H1 (cell line): ENCODE measurements around the gene KBTBD2. TPM values are rescaled to one million over a fixed set of nuclear protein-coding genes. Genes with fewer than 3 reads are reported as not detected.

Experiments
- CREB1 ChIP-seq: IDR thresholded peaks from 2 replicates; pipeline ENCODE4 v1.6.1; 2012; ENCODE audit warnings: inconsistent platforms
- GABPA ChIP-seq: IDR thresholded peaks from 2 replicates; pipeline ENCODE4 v1.6.1; 2011; ENCODE audit warnings: mild to moderate bottlenecking, low read length, moderate library complexity, borderline replicate concordance; ENCODE audit not compliant: insufficient read depth
- RAD21 ChIP-seq, 2 experiments: IDR thresholded peaks in 1 of 2; conservative IDR thresholded peaks in 1 of 2; 2 replicates each; pipeline ENCODE4 v1.6.1; 2011; ENCODE audit warnings: low read depth in 2 of 2, low read length in 2 of 2, improper control_type of control experiment in 1 of 2, inconsistent platforms in 1 of 2, mild to moderate bottlenecking in 1 of 2, moderate library complexity in 1 of 2
- TBP ChIP-seq: IDR thresholded peaks from 2 replicates; pipeline ENCODE4 v1.6.1; 2011; ENCODE audit warnings: low read depth, low read length, improper control_type of control experiment
- polyA plus RNA-seq, 7 experiments: library from polyadenylated mRNA; depleted of rRNA in 3 of 7; stranded (reverse) in 5 of 7; unstranded in 2 of 7; fragments of >200 nt in 5 of 7; fragments of 200-250 nt in 2 of 7; gene quantifications; 1 replicate in 5 of 7; 2 replicates in 1 of 7; 4 replicates in 1 of 7; pipeline versions ENCODE4 v1.2.1 to v1.2.3, GENCODE V29; 2011 to 2013; ENCODE audit warnings: missing spikeins in 2 of 7, mixed read lengths in 2 of 7
- total RNA-seq: library from RNA; stranded (reverse); fragmentation: NEBNext Ultra II Directional; extraction: Animal tissue kit (Norgen Biotek cat#: 25700); gene quantifications from 2 replicates; pipeline ENCODE4 v1.2.1, GENCODE V29; 2021
- TF ChIP-seq, protein P1 (sequence below): fragments of 300-600 bp; sonication (generic); IDR thresholded peaks from 2 replicates; pipeline ENCODE4 v1.7.1; 2012; ENCODE audit warnings: low read length, moderate library complexity, mild to moderate bottlenecking, inconsistent platforms; ENCODE audit not compliant: insufficient replicate concordance

KBTBD2 gene
- total and polyA plus RNA-seq, 2 of the 8 experiments (the other 6 are each of a cell fraction or from before 2014, with no cell fraction given): 13.1 to 25.7 TPM

DNA sequence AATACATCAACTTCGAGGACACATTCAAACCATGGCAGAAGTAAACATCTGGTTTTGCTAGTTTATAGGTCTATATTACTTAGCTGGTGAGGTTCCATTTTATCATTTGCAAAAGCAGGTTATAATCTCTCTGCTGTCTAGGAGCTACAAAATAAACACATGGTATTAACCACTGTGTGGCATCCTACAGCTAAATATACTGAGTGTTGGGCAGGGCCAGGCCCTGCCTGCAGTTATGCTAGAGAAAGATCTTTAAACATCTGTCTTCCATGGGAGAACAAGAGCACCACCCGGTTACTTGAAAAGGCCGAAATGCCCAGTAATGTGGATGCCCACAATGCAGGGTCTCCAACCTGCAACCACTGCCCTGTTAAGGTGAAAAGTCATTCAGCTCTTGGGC, 45.1 kb upstream of the KBTBD2 start (continued):
- TF ChIP-seq, protein P1, sequence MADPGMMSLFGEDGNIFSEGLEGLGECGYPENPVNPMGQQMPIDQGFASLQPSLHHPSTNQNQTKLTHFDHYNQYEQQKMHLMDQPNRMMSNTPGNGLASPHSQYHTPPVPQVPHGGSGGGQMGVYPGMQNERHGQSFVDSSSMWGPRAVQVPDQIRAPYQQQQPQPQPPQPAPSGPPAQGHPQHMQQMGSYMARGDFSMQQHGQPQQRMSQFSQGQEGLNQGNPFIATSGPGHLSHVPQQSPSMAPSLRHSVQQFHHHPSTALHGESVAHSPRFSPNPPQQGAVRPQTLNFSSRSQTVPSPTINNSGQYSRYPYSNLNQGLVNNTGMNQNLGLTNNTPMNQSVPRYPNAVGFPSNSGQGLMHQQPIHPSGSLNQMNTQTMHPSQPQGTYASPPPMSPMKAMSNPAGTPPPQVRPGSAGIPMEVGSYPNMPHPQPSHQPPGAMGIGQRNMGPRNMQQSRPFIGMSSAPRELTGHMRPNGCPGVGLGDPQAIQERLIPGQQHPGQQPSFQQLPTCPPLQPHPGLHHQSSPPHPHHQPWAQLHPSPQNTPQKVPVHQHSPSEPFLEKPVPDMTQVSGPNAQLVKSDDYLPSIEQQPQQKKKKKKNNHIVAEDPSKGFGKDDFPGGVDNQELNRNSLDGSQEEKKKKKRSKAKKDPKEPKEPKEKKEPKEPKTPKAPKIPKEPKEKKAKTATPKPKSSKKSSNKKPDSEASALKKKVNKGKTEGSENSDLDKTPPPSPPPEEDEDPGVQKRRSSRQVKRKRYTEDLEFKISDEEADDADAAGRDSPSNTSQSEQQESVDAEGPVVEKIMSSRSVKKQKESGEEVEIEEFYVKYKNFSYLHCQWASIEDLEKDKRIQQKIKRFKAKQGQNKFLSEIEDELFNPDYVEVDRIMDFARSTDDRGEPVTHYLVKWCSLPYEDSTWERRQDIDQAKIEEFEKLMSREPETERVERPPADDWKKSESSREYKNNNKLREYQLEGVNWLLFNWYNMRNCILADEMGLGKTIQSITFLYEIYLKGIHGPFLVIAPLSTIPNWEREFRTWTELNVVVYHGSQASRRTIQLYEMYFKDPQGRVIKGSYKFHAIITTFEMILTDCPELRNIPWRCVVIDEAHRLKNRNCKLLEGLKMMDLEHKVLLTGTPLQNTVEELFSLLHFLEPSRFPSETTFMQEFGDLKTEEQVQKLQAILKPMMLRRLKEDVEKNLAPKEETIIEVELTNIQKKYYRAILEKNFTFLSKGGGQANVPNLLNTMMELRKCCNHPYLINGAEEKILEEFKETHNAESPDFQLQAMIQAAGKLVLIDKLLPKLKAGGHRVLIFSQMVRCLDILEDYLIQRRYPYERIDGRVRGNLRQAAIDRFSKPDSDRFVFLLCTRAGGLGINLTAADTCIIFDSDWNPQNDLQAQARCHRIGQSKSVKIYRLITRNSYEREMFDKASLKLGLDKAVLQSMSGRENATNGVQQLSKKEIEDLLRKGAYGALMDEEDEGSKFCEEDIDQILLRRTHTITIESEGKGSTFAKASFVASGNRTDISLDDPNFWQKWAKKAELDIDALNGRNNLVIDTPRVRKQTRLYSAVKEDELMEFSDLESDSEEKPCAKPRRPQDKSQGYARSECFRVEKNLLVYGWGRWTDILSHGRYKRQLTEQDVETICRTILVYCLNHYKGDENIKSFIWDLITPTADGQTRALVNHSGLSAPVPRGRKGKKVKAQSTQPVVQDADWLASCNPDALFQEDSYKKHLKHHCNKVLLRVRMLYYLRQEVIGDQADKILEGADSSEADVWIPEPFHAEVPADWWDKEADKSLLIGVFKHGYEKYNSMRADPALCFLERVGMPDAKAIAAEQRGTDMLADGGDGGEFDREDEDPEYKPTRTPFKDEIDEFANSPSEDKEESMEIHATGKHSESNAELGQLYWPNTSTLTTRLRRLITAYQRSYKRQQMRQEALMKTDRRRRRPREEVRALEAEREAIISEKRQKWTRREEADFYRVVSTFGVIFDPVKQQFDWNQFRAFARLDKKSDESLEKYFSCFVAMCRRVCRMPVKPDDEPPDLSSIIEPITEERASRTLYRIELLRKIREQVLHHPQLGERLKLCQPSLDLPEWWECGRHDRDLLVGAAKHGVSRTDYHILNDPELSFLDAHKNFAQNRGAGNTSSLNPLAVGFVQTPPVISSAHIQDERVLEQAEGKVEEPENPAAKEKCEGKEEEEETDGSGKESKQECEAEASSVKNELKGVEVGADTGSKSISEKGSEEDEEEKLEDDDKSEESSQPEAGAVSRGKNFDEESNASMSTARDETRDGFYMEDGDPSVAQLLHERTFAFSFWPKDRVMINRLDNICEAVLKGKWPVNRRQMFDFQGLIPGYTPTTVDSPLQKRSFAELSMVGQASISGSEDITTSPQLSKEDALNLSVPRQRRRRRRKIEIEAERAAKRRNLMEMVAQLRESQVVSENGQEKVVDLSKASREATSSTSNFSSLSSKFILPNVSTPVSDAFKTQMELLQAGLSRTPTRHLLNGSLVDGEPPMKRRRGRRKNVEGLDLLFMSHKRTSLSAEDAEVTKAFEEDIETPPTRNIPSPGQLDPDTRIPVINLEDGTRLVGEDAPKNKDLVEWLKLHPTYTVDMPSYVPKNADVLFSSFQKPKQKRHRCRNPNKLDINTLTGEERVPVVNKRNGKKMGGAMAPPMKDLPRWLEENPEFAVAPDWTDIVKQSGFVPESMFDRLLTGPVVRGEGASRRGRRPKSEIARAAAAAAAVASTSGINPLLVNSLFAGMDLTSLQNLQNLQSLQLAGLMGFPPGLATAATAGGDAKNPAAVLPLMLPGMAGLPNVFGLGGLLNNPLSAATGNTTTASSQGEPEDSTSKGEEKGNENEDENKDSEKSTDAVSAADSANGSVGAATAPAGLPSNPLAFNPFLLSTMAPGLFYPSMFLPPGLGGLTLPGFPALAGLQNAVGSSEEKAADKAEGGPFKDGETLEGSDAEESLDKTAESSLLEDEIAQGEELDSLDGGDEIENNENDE: no peak
- TF ChIP-seq GABPA: no peak
- no peak for TF ChIP-seq TBP
- TF ChIP-seq RAD21 (IDR thresholded peaks at IDR 0.05 in 1 of 2, conservative IDR thresholded peaks at IDR 0.05 in 1 of 2; ENCODE audit: low read depth in 2 of 2, low read length in 2 of 2): no peak
- TF ChIP-seq CREB1: no peak
